ENCODE measurements around the gene CRELD1.

Gene CRELD1, protein sequence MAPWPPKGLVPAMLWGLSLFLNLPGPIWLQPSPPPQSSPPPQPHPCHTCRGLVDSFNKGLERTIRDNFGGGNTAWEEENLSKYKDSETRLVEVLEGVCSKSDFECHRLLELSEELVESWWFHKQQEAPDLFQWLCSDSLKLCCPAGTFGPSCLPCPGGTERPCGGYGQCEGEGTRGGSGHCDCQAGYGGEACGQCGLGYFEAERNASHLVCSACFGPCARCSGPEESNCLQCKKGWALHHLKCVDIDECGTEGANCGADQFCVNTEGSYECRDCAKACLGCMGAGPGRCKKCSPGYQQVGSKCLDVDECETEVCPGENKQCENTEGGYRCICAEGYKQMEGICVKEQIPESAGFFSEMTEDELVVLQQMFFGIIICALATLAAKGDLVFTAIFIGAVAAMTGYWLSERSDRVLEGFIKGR

GRCh38 chr3:9933561-9934234 lies at the start of gene CRELD1:
Gene CRELD1 (plus strand): TSS chr3:9933834. CDS start chr3:9934439, 605 bp downstream.
- peak within 1 kb of the TSS; percentile 84 for H3K4me3 ChIP-seq (ENCODE audit: low read depth, low read length)
- no peak for TF ChIP-seq CTCF (IDR thresholded peaks at IDR 0.05; ENCODE audit: borderline replicate concordance, insufficient read depth, low read depth, low read length)

- no peak for TF ChIP-seq CTCF (IDR thresholded peaks at IDR 0.05; ENCODE audit: borderline replicate concordance, insufficient read depth, low read depth, low read length)
- no peak overlapping the region for H3K4me3 ChIP-seq (ENCODE audit: low read depth, low read length)
These were observed 49.0 kb upstream of the CRELD1 start for GRCh38 chr3:9884555-9885165.

GRCh38 chr3:9886328-9886727 lies 47.3 kb upstream of the CRELD1 start:
- H3K4me3 ChIP-seq (ENCODE audit: low read depth, low read length): no peak overlapping the region
- TF ChIP-seq CTCF (IDR thresholded peaks at IDR 0.05; ENCODE audit: borderline replicate concordance, insufficient read depth, low read depth, low read length): no peak

DNA sequence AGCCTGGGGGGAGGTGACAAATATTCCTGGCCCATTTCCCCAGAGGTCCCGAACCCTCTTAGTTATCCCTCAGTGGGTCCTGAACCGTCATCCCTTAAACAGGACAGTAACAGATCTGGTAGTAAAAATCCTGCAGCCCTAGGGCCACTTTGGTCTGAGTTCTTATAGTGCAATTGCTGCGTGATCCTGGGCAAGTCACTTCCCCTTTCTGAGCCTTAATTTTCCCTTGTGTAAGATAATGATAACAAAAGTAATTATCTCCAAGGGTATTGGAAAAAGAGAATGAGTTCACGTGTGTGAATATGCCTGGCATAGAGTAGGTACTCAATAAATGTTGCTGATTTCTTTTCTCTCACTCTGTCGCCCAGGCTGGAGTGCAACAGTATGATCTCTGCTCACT lies 46.2 kb upstream of the CRELD1 start:
- no peak for TF ChIP-seq CTCF (IDR thresholded peaks at IDR 0.05; ENCODE audit: borderline replicate concordance, insufficient read depth, low read depth, low read length)

GRCh38 chr3:9888540-9888939 lies 45.1 kb upstream of the CRELD1 start:
- no peak overlapping the region for H3K4me3 ChIP-seq (ENCODE audit: low read depth, low read length)
- TF ChIP-seq CTCF (IDR thresholded peaks at IDR 0.05; ENCODE audit: borderline replicate concordance, insufficient read depth, low read depth, low read length): no peak

More for the DNA sequence above, 46.2 kb upstream of the CRELD1 start:
- H3K4me3 ChIP-seq (ENCODE audit: low read depth, low read length): no peak overlapping the region

- H3K4me3 ChIP-seq (ENCODE audit: low read depth, low read length): no peak overlapping the region
- no peak for TF ChIP-seq CTCF (IDR thresholded peaks at IDR 0.05; ENCODE audit: borderline replicate concordance, insufficient read depth, low read depth, low read length)
These were observed 44.2 kb upstream of the CRELD1 start for GRCh38 chr3:9889405-9889804.
